Measurements from ENCODE around the gene C14orf132. TPM values are rescaled to one million over a fixed set of nuclear protein-coding genes. Genes with fewer than 3 reads are reported as not detected.

Gene C14orf132
- total RNA-seq, 1 experiment from 2014 or later: not detected

Small RNA genes within 50 kb of the gene (small RNA-seq; reads per million reads assigned to genes)
- not detected for gene AL137190.1

Other genes with a start within 250 kb of the C14orf132 start
- not detected in 2 replicates for gene TUNAR, start 162.5 kb upstream of the C14orf132 start, total RNA-seq (2014; rRNA removed; shearing (Covaris generic))
- gene BDKRB2, start 165.5 kb downstream of the C14orf132 start, total RNA-seq (2014; rRNA removed; shearing (Covaris generic)): 0.05 TPM in 1 of 2 replicates, not detected in the other
- gene BDKRB1, start 216.8 kb downstream of the C14orf132 start, total RNA-seq (2014; rRNA removed; shearing (Covaris generic)): not detected in 2 replicates